ENCODE measurements around the gene RNF44.
A peak's percentile ranks its signal among the peaks of the same experiment; 100 is the strongest.

RNF44 gene

GRCh38 chr5:176529741-176530141 lies 7.5 kb downstream of the RNF44 start:
- peaks cover 32% of the 10 kb centered on the region for H3K4me1 ChIP-seq (ENCODE audit: insufficient read depth, low read length)
- no peak overlapping the region for H3K9ac ChIP-seq (ENCODE audit: low read depth, low read length)
- H3K27me3 ChIP-seq (ENCODE audit: insufficient read depth, low read length, poor library complexity): no peaks in the 10 kb centered on the region
- H3K9me3 ChIP-seq (ENCODE audit: insufficient read depth, low read length, severe bottlenecking): no peaks in the 10 kb centered on the region
- ATAC-seq (ENCODE audit: insufficient read depth, low read depth): peak; percentile 56
- H4K20me1 ChIP-seq (ENCODE audit: insufficient read depth, low read length): peaks cover 53% of the 10 kb centered on the region
- no peak for TF ChIP-seq CTCF (IDR thresholded peaks at IDR 0.05; ENCODE audit: borderline replicate concordance, extremely low read depth, low read length, poor library complexity, severe bottlenecking)
- peak overlapping the region; percentile 51; the same call in 1 of the 2 replicates for H3K27ac ChIP-seq (ENCODE audit: low read length)
- peaks cover 63% of the 10 kb centered on the region for H3K36me3 ChIP-seq (ENCODE audit: insufficient read depth, low read length)
- DNase-seq: peak; percentile 83
- peaks cover 38% of the 10 kb centered on the region for H3K79me2 ChIP-seq (ENCODE audit: insufficient read depth, low read length)
- H3K4me2 ChIP-seq (ENCODE audit: insufficient read depth, low read length): no peak overlapping the region
- no peak overlapping the region for H2AFZ ChIP-seq (ENCODE audit: low read depth, low read length)
- no peak overlapping the region for H3K4me3 ChIP-seq (ENCODE audit: low read depth in 1 of 2, low read length in 2 of 2)

- H2AFZ ChIP-seq (ENCODE audit: low read depth, low read length): no peak overlapping the region
- no peak overlapping the region for H3K9ac ChIP-seq (ENCODE audit: low read depth, low read length)
- peaks cover 60% of the 10 kb centered on the region for H3K36me3 ChIP-seq (ENCODE audit: insufficient read depth, low read length)
- H3K4me1 ChIP-seq (ENCODE audit: insufficient read depth, low read length): peaks cover 27% of the 10 kb centered on the region
- TF ChIP-seq EZH2 (IDR thresholded peaks at IDR 0.05; ENCODE audit: borderline replicate concordance, low read depth, low read length, severe bottlenecking) (no peak), CTCF (IDR thresholded peaks at IDR 0.05; ENCODE audit: borderline replicate concordance, extremely low read depth, low read length, poor library complexity, severe bottlenecking) (no peak)
- H4K20me1 ChIP-seq (ENCODE audit: insufficient read depth, low read length): peaks cover 49% of the 10 kb centered on the region
- H3K4me3 ChIP-seq (ENCODE audit: low read depth in 1 of 2, low read length in 2 of 2): no peak overlapping the region
- DNase-seq (no peak), ATAC-seq (ENCODE audit: insufficient read depth, low read depth) (no peak)
- peak overlapping the region; percentile 51; the same call in 1 of the 2 replicates for H3K27ac ChIP-seq (ENCODE audit: low read length)
- no peaks in the 10 kb centered on the region for H3K9me3 ChIP-seq (ENCODE audit: insufficient read depth, low read length, severe bottlenecking)
- H3K79me2 ChIP-seq (ENCODE audit: insufficient read depth, low read length): peaks cover 33% of the 10 kb centered on the region
- H3K27me3 ChIP-seq (ENCODE audit: insufficient read depth, low read length, poor library complexity): no peaks in the 10 kb centered on the region
- no peak overlapping the region for H3K4me2 ChIP-seq (ENCODE audit: insufficient read depth, low read length)
Measured at GRCh38 chr5:176529116-176529740, 8.0 kb downstream of the RNF44 start.

- Histone ChIP-seq H3K9me3 (ENCODE audit: insufficient read depth, low read length, severe bottlenecking) (no peaks in the 10 kb centered on the region), H3K27me3 (ENCODE audit: insufficient read depth, low read length, poor library complexity) (no peaks in the 10 kb centered on the region), H3K79me2 (ENCODE audit: insufficient read depth, low read length) (peaks cover 28% of the 10 kb centered on the region), H3K27ac (ENCODE audit: low read length) (no peak overlapping the region), H3K4me1 (ENCODE audit: insufficient read depth, low read length) (peaks cover 22% of the 10 kb centered on the region), H4K20me1 (ENCODE audit: insufficient read depth, low read length) (peaks cover 45% of the 10 kb centered on the region), H2AFZ (ENCODE audit: low read depth, low read length) (no peak overlapping the region), H3K9ac (ENCODE audit: low read depth, low read length) (no peak overlapping the region), H3K36me3 (ENCODE audit: insufficient read depth, low read length) (peaks cover 60% of the 10 kb centered on the region), H3K4me2 (ENCODE audit: insufficient read depth, low read length) (no peak overlapping the region), H3K4me3 (ENCODE audit: low read depth in 1 of 2, low read length in 2 of 2) (no peak overlapping the region)
- no peak for ATAC-seq (ENCODE audit: insufficient read depth, low read depth)
- no peak for TF ChIP-seq EZH2 (IDR thresholded peaks at IDR 0.05; ENCODE audit: borderline replicate concordance, low read depth, low read length, severe bottlenecking)
- TF ChIP-seq CTCF (IDR thresholded peaks at IDR 0.05; ENCODE audit: borderline replicate concordance, extremely low read depth, low read length, poor library complexity, severe bottlenecking): no peak
- DNase-seq: no peak
Measured at GRCh38 chr5:176528761-176529115, 8.5 kb downstream of the RNF44 start.
